ENCODE results near the gene PLEKHJ1.

Gene PLEKHJ1

GRCh38 chr19:2234996-2235380 lies 1.1 kb downstream of the PLEKHJ1 start:
- TF ChIP-seq CTCF (conservative IDR thresholded peaks at IDR 0.05), result no peak
- no peak for TF ChIP-seq ZFX (IDR thresholded peaks at IDR 0.05)
- peak overlapping the region; percentile 95 for H3K27ac ChIP-seq

- TF ChIP-seq CTCF (conservative IDR thresholded peaks at IDR 0.05), result no peak
- no peak for TF ChIP-seq ZFX (IDR thresholded peaks at IDR 0.05)
- peak overlapping the region; percentile 95; the same call in 1 of the 2 replicates for H3K27ac ChIP-seq
Measured at GRCh38 chr19:2233601-2234280, 2.4 kb downstream of the PLEKHJ1 start.

- H3K27ac ChIP-seq, result no peak overlapping the region
- TF ChIP-seq ZFX (IDR thresholded peaks at IDR 0.05), result no peak
- no peak for TF ChIP-seq CTCF (conservative IDR thresholded peaks at IDR 0.05)
Measured at GRCh38 chr19:2232286-2233151, 3.6 kb downstream of the PLEKHJ1 start.

GRCh38 chr19:2231621-2232221 lies 4.4 kb downstream of the PLEKHJ1 start:
- no peak overlapping the region for H3K27ac ChIP-seq
- no peak for TF ChIP-seq ZFX (IDR thresholded peaks at IDR 0.05)
- TF ChIP-seq CTCF (conservative IDR thresholded peaks at IDR 0.05), result no peak

- H3K27ac ChIP-seq, result no peak overlapping the region
- no peak for TF ChIP-seq ZFX (IDR thresholded peaks at IDR 0.05)
- no peak for TF ChIP-seq CTCF (conservative IDR thresholded peaks at IDR 0.05)
Measured at GRCh38 chr19:2230807-2231533, 5.2 kb downstream of the PLEKHJ1 start.

- no peak for TF ChIP-seq ZFX (IDR thresholded peaks at IDR 0.05)
- H3K27ac ChIP-seq, result no peak overlapping the region
Measured at GRCh38 chr19:2230033-2230531, 6.0 kb downstream of the PLEKHJ1 start.

All from C4-2B (cell line).